NT2/D1 (cell line): ENCODE data around the gene MOV10.

Experiments used
- SUZ12 ChIP-seq: IDR thresholded peaks from 2 replicates; pipeline ENCODE4 v1.6.1; 2011; ENCODE audit not compliant: insufficient read length, insufficient read depth; ENCODE audit errors: extremely low read depth
- YY1 ChIP-seq: IDR thresholded peaks from 2 replicates; pipeline ENCODE4 v1.6.1; 2011; ENCODE audit not compliant: insufficient read length, insufficient read depth

GRCh38 chr1:112723511-112723839 is 49.0 kb downstream of the MOV10 start:
- no peak for TF ChIP-seq SUZ12
- TF ChIP-seq YY1 = no peak
